GM21390 (cell line): Measurements from ENCODE around the gene ADGRG1.

Experiments
- ATAC-seq: cut with Tn5 transposase; IDR thresholded peaks from one replicate; pipeline ENCODE4 v1.9.1; 2021; ENCODE audit not compliant: unreplicated experiment

The ADGRG1 gene

GRCh38 chr16:57680842-57681375 lies 52.5 kb downstream of the ADGRG1 start:
- no peak for ATAC-seq

DNA sequence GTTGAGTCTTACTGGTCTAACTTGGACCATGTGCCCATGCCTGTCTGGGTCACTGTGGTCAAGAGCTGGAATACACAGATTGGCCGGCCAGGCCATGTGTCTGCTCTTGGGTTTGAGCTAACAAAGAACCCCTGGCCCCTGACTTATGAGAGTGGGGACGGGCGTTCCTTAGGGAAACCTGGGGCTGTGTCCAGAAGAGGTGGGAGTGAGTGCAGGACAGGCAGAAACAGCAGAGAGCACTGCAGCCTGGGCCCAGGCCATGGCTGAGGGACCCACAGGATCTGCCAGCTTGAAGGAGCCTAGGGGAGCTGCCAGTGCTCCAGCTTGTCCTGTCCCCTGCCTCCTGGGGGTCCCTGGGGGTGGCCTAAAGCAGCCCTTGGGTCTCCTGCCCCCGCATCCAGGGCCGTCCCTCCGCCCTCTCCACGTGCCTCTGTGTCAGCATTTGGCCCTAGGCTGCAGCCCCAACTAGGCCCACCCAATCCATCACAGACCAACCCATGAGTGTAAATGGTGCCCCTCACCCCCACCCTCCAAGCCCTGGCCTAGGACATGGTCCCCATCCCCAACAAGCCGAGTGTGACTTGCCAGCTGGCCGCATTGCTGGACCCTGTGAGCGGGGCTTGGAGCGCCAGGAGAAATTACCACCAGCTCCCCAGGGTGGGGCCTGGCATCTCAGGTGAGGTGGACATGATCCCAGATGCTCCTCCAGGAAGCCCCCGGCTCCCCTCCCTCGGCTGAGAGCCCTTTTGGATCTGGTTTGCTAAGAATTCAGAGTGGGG lies 53.7 kb downstream of the ADGRG1 start:
- no peak for ATAC-seq

DNA sequence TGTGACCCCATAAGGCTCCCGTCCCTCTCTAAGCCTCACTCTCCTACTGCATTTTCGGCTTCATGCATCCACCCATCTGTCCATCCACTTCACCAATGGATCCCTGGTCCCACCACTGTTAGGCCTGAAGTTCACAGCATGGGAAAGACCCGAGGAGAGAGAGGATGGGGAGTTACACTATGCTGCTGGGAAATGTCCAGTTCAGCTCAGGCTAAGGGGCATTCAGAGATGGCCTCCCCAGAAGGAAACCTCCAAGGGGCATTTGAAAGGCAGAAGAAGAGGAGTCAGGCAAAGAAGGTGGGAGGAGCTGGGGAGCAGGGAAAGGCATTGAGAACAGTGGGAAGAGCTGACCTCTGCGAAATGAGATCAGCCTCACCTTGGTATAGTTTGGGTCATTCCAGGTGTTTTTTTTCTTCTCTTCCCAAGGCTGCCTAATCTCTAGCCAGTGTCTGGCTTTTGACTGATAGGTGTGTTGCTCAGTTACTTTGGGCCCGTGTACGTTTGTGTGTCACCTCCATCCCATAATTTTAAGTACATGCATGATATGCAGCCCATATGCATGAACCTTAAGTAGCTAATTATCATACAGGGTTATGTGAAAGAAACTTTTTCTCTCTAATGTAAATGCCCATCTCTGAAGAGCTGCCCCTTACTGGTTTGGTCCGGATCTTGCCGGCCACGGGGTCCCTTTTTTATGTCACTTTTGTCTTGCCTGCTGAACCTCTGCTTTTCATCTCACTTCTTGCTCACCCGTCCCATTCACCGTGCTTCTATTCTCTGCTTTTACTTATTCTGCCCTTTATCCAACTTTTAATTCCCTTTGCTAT lies 54.6 kb downstream of the ADGRG1 start:
- no peak for ATAC-seq

DNA sequence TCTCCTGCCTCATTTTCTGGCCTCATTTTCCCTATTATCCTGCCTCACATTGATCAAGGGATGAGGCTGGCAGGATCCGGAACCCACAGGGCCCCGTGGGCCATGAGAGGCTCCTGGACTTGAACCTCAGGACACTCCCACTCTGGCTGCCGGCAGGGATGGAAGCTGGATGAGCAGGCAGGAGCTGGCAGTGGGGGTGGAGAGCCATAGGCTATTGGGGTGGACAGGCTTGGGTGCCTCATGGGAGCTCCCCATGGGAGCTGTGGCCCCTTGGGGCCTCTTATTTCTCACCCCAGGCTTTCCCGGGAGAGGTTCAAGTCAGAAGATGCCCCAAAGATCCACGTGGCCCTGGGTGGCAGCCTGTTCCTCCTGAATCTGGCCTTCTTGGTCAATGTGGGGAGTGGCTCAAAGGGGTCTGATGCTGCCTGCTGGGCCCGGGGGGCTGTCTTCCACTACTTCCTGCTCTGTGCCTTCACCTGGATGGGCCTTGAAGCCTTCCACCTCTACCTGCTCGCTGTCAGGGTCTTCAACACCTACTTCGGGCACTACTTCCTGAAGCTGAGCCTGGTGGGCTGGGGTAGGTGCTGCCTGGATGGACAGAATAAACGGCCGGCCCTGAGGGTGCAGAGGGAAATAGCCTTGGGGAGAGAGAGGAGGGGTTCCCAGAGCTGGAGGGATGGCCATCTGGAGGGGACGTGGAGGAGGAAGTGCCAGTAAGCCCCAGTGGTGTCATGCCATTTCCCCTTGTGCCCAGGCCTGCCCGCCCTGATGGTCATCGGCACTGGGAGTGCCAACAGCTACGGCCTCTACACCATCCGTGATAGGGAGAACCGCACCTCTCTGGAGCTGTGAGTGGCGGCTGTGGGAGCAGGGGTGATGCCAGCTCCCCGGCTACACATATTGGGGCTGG lies 55.5 kb downstream of the ADGRG1 start:
- no peak for ATAC-seq

DNA sequence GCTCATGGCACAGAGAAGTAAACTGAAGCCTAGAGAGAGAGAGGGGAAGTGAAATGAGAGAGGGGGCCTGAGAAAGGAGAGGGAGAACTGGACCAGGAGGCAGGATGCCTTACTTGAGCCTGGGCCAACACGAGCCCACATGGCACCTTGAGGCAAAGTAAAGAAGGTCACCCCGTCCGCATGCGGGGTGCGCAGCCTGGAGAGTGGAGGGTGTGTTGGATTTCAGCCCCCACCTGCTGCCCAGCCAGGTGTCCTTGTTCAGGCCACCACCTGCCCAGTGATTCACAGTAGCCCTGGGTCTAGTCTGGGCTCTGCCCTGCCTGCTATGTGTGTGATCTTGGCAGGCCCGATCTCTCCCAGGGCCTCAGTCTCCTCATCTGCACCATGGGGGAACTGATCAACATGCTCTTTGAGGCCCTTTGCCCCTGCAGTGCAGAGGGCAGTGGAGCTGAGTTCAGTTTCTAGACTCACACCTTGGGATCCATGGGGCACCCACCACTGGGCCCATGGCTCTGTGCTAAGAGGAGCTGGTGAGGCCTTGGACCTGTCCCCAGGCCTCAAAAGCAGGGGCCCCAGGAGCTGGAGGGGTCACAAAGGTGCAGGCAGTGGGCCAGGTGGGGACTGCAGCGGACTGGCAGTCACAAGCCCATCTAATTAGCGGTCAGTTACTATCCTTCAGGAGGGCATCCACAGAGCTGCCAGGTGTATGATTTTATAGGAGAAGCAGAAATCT lies 56.4 kb downstream of the ADGRG1 start:
- ATAC-seq, result no peak

GRCh38 chr16:57685633-57686032 lies 57.2 kb downstream of the ADGRG1 start:
- ATAC-seq, result no peak

DNA sequence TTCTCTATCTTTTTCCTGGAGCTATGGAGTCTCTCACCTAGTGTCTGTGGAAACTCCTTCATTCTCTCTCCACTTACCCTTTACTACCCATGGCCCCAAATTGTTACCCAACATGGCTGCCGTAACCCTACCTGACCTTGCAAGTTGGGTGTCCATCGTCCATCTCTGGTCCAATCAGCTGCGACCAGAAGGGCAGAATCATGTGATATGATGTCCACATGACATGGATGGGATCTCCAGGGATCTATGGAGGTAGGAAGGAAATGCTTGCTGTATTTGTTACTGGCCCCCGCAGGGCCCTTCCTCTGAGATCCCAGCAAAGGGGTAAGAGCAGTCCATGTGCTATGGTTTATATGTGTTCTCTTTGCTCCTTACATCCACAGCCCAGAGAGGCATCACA lies 58.1 kb downstream of the ADGRG1 start:
- ATAC-seq, result no peak

- ATAC-seq, result no peak
These were observed 59.0 kb downstream of the ADGRG1 start for GRCh38 chr16:57687363-57687929.

GRCh38 chr16:57688487-57688986 lies 60.1 kb downstream of the ADGRG1 start:
- no peak for ATAC-seq

- ATAC-seq, result no peak
These were observed 60.7 kb downstream of the ADGRG1 start for GRCh38 chr16:57688987-57689761.

- peak; percentile 51 for ATAC-seq
These were observed 61.5 kb downstream of the ADGRG1 start for GRCh38 chr16:57689762-57690558.

- ATAC-seq, result no peak
These were observed 62.5 kb downstream of the ADGRG1 start for GRCh38 chr16:57690782-57691471.

GRCh38 chr16:57692636-57693035 lies 64.2 kb downstream of the ADGRG1 start:
- no peak for ATAC-seq

DNA sequence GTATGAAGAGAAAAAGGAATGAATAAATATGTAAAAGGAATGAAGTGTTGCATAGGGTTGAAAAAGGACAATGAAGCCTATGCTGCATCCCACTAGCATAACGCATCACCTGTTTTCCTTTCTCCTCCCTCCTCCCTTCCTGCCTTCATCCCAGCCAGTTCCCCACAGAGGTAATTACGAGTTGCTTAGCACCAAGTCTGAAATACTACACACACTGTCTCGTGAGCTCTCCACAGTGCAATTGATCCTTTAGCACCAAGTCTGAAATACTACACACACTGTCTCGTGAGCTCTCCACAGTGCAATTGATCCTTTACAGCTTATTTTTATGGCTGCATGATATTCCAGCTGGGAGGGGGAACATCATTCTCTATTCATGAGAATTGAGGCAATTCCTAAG lies 65.1 kb downstream of the ADGRG1 start:
- ATAC-seq, result no peak

DNA sequence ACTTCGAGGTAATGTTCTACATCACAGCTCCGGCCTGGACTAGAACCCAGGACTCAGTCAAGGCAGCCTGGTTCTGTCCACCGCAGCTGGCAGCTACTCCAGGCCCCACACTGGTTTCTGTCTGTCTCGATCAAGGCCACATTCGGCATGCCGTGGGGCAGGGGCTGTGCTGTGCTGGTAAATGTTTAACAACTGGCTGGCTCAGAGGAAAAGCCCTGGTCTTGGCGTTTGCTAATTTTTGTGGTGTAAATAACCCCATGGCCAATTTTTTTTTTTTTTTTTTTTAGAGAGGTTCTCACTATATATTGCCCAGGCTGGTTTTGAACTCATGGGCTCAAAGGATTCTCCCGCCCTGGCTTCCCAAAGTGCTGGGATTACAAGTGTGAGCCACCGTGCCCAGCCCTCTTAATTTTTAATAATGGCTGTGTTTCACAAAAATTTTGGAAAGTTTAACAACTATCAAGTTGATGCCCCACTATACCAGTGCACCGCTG lies 65.8 kb downstream of the ADGRG1 start:
- no peak for ATAC-seq

GRCh38 chr16:57694725-57695679 lies 66.6 kb downstream of the ADGRG1 start, which contains the start of gene DRC7:
DRC7 (plus strand) TSS chr16:57694806; CDS start chr16:57697950, 3,144 bp downstream.
- ATAC-seq, result peak; percentile 61
